Activated CD8-positive, alpha-beta T cell treated with anti-CD3 and anti-CD28 coated beads for 36 hours (primary cell): Measurements from ENCODE around the gene TRPM3. TPM values are rescaled to one million over a fixed set of nuclear protein-coding genes. Genes with fewer than 3 reads are reported as not detected.

Experiments used
- ATAC-seq: fragments of 200-7000 bp; cut with Tn5 transposase; one replicate; pipeline ENCODE4 v1.10.0; 2021; ENCODE audit warnings: mild to moderate bottlenecking, moderate library complexity
- CTCF ChIA-PET: fragments of 350-600 bp; sonication (Branson Sonifier 250); formaldehyde crosslinking; loops from one replicate; lab custom pipeline; 2021; ENCODE audit warnings: antibody characterized with exemption; lab: Charles Lee
- POLR2A ChIA-PET: fragments of 350-600 bp; sonication (Branson Sonifier 250); formaldehyde crosslinking; loops from one replicate; lab custom pipeline; 2021; ENCODE audit warnings: antibody characterized with exemption; lab: Charles Lee
- DNase-seq: peaks from one replicate; pipeline ENCODE4 v3.0.0-alpha.2; 2020
- H3K27ac Mint-ChIP-seq: one replicate; pipeline ENCODE4 v1.8.0; 2021; ENCODE audit warnings: mild to moderate bottlenecking, mixed read lengths
- H3K27me3 Mint-ChIP-seq: one replicate; pipeline ENCODE4 v1.8.0; 2021; ENCODE audit warnings: mixed read lengths
- H3K36me3 Mint-ChIP-seq: one replicate; pipeline ENCODE4 v1.8.0; 2021; ENCODE audit warnings: low read depth, mixed read lengths
- H3K4me1 Mint-ChIP-seq: one replicate; pipeline ENCODE4 v1.8.0; 2021; ENCODE audit warnings: low read depth, mixed read lengths
- H3K4me3 Mint-ChIP-seq: one replicate; pipeline ENCODE4 v1.8.0; 2021; ENCODE audit warnings: mild to moderate bottlenecking, moderate library complexity, mixed read lengths
- H3K9me3 Mint-ChIP-seq: one replicate; pipeline ENCODE4 v1.8.0; 2021; ENCODE audit warnings: mixed read lengths
- intact Hi-C: fragments of 100-400 bp; cut with micrococcal nuclease; formaldehyde crosslinking; loops from one replicate; pipeline ENCODE4 v1.10.0; 2022
- total RNA-seq, 2 experiments: library from RNA; stranded (reverse); gene quantifications; one replicate each; pipeline ENCODE4 v1.2.3, GENCODE V29; 2021
- TF ChIP-seq, protein P1 (sequence below): fragments of 200-600 bp; IDR thresholded peaks from one replicate; pipeline ENCODE4 v1.8.0; 2022; ENCODE audit warnings: antibody characterized with exemption, mild to moderate bottlenecking

Gene TRPM3
- total RNA-seq, 2 experiments from 2014 or later, result not detected

DNA sequence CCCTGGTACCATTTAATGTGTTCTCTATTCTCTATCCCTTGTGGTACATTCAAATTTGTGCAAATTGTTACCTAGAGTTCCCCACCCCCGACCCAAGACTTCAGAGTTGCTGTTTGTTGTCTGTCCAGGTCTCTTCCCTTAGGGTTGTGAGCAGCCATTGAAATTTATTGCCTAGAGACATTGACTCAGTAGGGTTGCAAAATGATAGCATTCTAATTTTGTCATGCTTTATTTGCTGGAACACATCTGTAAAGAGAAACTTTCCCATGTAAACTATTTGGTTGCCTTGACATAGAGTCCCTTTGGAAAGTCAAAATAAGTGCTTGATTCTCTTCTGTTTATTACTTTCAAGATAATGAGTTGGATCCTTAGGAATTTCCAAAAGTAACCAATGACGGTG lies 615.3 kb downstream of the TRPM3 start:
- Mint-ChIP-seq H3K4me1 (peaks cover 3% of the 10 kb centered on the region), H3K9me3 (no peaks in the 10 kb centered on the region), H3K36me3 (no peaks in the 10 kb centered on the region), H3K27ac (no peak overlapping the region), H3K27me3 (no peaks in the 10 kb centered on the region), H3K4me3 (no peak overlapping the region)
- intact Hi-C loops, result no loop called here
- POLR2A ChIA-PET, result no interaction called here
- TF ChIP-seq, protein P1, sequence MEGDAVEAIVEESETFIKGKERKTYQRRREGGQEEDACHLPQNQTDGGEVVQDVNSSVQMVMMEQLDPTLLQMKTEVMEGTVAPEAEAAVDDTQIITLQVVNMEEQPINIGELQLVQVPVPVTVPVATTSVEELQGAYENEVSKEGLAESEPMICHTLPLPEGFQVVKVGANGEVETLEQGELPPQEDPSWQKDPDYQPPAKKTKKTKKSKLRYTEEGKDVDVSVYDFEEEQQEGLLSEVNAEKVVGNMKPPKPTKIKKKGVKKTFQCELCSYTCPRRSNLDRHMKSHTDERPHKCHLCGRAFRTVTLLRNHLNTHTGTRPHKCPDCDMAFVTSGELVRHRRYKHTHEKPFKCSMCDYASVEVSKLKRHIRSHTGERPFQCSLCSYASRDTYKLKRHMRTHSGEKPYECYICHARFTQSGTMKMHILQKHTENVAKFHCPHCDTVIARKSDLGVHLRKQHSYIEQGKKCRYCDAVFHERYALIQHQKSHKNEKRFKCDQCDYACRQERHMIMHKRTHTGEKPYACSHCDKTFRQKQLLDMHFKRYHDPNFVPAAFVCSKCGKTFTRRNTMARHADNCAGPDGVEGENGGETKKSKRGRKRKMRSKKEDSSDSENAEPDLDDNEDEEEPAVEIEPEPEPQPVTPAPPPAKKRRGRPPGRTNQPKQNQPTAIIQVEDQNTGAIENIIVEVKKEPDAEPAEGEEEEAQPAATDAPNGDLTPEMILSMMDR, result no peak
- CTCF ChIA-PET, result interaction anchor here (1.9 kb wide), 1 partner anchor 96 kb away, joined by 8 read pairs; no protein-coding TSS in a partner anchor
- ATAC-seq, result no peak
- DNase-seq, result no peak

DNA sequence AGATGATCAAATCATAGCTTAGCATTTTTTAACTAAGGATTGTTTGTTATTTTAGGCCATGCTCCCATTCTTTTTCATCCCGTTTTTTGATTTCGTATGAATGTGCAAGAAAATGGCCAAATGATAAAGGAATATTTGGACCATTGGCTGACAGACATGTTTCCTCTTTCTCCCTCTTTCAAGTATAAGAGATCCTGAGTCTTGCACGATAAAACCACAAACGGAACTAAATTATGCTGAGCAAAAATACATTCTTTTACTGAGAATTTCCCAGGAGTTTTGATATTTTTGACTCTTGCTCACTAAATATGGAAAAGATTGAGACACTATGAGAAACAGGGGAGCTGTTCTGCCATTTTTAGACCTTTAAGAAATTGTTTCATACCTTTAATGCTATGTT lies 616.6 kb downstream of the TRPM3 start:
- TF ChIP-seq, protein P1, result no peak
- CTCF ChIA-PET, result interaction anchor here (1.3 to 1.9 kb wide), 3 partner anchors 10 to 97 kb away, joined by 3 to 8 read pairs (median 5); no protein-coding TSS in a partner anchor
- no peak for DNase-seq
- Mint-ChIP-seq H3K27me3 (no peaks in the 10 kb centered on the region), H3K36me3 (no peaks in the 10 kb centered on the region), H3K4me1 (peaks cover 3% of the 10 kb centered on the region), H3K4me3 (no peak overlapping the region), H3K9me3 (no peaks in the 10 kb centered on the region), H3K27ac (no peak overlapping the region)
- POLR2A ChIA-PET, result no interaction called here
- ATAC-seq, result no peak
- intact Hi-C loops, result no loop called here

DNA sequence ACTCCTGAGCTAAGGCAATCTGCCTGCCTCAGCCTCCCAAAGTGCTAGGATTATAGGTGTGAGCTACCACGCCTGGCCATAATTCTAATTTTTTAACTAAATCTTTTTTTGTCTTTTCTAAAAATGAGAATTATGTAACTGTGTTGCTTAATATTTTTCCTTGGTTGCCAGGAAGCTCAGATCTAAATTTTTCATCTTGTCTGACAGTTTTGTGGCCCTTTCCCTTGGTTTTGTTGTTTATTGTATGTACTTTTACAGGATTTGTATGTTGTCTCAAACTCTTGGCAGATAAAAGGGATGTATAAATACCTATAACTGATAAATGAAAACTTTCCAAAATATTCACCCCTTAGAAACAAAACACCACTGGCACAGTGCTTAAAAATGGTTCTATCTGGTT lies 618.7 kb downstream of the TRPM3 start:
- intact Hi-C loops, result no loop called here
- no peak overlapping the region for H3K27ac Mint-ChIP-seq
- TF ChIP-seq, protein P1, result no peak
- ATAC-seq (no peak), DNase-seq (no peak)
- no peaks in the 10 kb centered on the region for H3K9me3 Mint-ChIP-seq
- POLR2A ChIA-PET, result interaction anchor here (0.6 kb wide), 1 partner anchor 61 kb away, joined by 3 read pairs; no protein-coding TSS in a partner anchor
- CTCF ChIA-PET, result interaction anchor here (1.3 to 1.6 kb wide), 2 partner anchors 12 to 100 kb away, joined by 4 read pairs; no protein-coding TSS in a partner anchor
- H3K4me1 Mint-ChIP-seq, result peaks cover 3% of the 10 kb centered on the region
- H3K36me3 Mint-ChIP-seq, result no peaks in the 10 kb centered on the region
- H3K27me3 Mint-ChIP-seq, result no peaks in the 10 kb centered on the region
- no peak overlapping the region for H3K4me3 Mint-ChIP-seq

DNA sequence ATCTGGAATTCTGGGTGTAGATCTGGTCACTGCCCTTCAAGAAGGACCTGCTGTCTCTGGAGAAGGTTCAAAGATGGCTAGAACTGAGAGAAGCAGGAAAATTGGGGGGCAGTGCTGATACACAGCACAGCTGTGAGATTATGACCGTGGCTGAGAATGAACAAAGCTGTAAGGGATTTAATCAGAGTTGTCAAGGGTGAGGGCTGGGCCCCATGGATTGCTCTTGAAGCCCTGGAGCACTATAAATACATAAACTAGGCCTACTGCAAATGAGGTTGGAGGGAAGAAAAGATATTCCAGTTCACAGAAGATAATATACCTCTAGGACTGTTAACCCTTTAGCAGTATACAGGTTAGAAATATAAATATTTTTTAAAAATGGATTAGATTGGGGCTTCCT lies 620.6 kb downstream of the TRPM3 start:
- no peak for ATAC-seq
- DNase-seq, result no peak
- intact Hi-C loops, result no loop called here
- ChIA-PET CTCF (interaction anchor here (1.3 to 2.4 kb wide), 3 partner anchors 10 to 102 kb away, joined by 4 to 11 read pairs (median 7); no protein-coding TSS in a partner anchor), POLR2A (no interaction called here)
- Mint-ChIP-seq H3K4me3 (no peak overlapping the region), H3K4me1 (peaks cover 3% of the 10 kb centered on the region), H3K9me3 (no peaks in the 10 kb centered on the region), H3K36me3 (no peaks in the 10 kb centered on the region), H3K27ac (no peak overlapping the region), H3K27me3 (no peaks in the 10 kb centered on the region)
- TF ChIP-seq, protein P1, result no peak

DNA sequence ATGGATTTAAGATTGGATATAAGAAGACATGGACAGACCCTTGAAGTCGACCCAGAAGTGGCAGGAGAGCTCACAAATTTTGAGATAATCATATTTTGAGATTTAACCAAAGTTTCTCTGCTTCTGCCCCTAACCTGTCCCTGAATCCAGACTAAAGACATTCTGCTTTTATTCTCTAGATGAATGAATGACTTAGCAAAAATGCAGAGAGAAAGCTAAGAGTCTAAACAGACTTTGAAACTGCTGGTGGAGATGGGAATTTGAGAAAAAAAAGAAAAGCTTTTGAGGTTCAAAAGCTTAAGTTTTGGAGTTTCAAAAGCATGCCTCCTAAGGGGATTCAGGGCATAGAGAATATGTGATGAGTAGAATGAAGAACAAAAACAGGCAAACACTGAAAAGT lies 621.8 kb downstream of the TRPM3 start:
- CTCF ChIA-PET, result interaction anchor here (1.0 to 2.4 kb wide), 3 partner anchors 10 to 103 kb away, joined by 3 to 11 read pairs (median 3); no protein-coding TSS in a partner anchor
- Mint-ChIP-seq H3K4me1 (peaks cover 8% of the 10 kb centered on the region), H3K36me3 (no peaks in the 10 kb centered on the region), H3K27ac (no peak overlapping the region), H3K27me3 (peaks cover 2% of the 10 kb centered on the region), H3K4me3 (no peak overlapping the region), H3K9me3 (no peaks in the 10 kb centered on the region)
- ATAC-seq, result no peak
- DNase-seq, result no peak
- POLR2A ChIA-PET, result no interaction called here
- intact Hi-C loops, result no loop called here
- TF ChIP-seq, protein P1, result no peak
